MV-4-11 (cell line): ENCODE measurements around the gene MAPK1.
"Not testable (repeated sequence)": the region's sequence is repeated elsewhere in the genome, so short reads cannot be mapped to it uniquely, and the experiment has no call there.

Source experiments
- DNase-seq: peaks from one replicate; lab custom pipeline; 2025; lab: John Stamatoyannopoulos, UW

MAPK1 gene

GRCh38 chr22:21845558-21846453 is 21.6 kb downstream of the MAPK1 start:
- DNase-seq, result no peak

DNA sequence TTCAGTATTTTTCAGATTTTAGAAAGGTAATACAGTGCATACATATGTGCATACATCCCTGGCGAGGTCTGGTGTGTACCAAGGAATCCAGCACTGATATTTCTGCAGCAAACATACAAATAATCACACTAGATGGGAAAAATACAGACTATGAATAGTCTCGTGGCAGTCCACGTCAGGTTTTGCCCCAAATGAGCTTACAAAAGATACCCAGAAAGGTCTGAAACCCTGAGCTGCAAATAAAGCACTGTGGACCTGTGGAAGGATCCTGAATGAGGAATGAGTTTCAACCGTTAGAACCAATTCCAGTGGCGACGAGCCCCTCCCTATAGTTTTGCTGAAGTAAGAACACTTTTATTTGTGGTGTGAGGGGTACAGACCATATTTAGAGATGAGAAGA is 24.5 kb downstream of the MAPK1 start:
- DNase-seq, result no peak

DNA sequence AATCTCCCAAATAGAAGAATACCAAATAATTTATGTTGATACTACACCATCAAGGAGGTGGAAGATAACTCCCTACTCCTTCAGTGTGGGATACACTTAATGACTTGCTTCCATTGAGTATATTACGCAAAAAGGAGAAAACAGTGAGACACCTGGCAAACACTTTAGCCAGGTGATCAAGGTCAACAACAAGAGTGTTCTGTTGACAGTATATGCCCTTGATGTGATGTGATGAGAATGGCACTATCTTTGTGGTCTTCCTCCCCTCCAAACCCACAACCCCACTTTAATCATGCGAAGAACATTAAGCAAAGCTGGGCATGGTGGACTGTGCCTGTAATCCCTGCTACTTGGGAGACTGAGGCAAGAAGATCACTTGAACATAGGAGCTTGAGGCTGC is 26.0 kb downstream of the MAPK1 start:
- DNase-seq, result no peak

- no peak for DNase-seq
Observed at GRCh38 chr22:21840236-21840823, 27.1 kb downstream of the MAPK1 start.

DNA sequence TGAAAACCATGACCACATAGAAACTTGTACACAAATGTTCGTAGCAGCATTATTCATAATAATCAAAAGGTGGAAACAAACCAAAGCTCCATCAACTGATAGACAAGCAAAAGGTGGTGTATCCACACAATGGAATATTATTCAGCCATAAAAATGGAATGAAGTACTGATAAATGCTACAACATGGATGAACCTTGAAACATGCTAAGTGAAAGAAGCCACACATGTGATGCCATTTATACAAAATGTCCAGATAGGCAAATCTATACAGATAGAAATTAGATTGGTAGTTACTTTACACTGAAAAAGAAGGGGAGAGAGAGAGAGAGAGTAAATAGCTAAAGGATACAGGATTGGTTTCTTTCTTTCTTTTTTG is 27.7 kb downstream of the MAPK1 start:
- DNase-seq, result no peak

DNA sequence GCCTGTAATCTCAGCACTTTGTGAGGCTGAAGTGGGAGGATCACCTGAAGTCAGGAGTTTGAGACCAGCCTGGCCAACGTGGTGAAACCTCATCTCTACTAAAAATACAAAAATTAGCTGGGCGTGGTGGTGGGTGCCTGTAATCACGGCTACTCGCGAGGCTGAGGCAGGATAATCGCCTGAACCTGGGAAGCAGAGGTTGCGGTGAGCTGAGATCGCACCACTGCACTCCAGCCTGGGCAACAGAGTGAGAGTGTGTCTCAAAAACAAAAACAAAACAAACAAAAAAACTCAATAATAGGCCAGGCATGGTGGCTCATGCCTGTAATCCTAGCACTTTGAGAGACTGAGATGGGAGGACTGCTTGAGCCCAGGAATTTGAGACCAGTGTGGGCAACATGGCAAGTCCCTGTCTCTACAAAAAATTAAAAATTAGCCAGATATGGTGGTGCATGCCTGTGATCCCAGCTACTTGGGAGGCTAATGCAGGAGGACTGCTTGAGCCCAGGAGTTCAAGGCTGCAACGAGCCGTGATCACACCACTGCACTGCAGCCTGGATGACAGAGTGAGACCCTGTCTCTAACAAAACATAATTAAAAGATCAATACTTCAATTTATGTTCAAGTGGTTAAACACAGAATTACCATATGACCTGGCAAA is 28.2 kb downstream of the MAPK1 start:
- DNase-seq, result not testable (repeated sequence)

DNA sequence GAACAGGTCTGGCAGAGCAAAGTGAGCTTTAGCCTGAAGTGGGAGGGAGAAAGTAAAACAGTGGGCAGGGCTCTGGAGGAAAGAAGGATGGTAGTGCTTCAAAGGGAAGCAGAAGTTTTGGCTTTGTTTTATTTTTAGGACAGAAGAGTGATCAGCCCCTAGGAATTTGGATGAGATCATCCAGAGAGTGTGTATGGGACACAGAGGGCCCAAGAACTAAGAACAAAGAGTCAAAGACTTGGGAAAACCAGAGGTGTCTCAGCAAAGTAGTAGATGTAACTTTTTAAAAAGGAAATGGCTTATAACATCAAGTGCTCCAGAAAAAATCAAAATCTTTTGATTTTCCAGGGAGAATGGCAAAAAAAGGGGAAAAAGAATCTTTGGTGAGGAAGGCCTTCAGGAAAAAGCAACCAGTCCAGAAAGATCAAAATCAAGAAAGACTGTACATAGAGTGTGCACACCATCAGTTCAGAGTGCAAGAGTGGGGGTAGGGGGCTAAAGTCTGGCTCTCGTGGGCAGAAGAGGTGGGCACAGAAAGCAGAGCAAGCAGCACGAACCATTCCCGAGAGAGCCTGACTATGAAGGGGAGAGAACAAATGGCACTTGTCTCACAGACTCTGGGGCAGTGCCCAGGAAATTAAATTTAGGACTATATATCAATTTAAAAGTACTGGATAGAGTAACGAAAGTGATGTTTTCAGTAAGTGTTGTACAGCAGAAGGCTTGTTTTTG is 30.0 kb downstream of the MAPK1 start:
- no peak for DNase-seq

DNA sequence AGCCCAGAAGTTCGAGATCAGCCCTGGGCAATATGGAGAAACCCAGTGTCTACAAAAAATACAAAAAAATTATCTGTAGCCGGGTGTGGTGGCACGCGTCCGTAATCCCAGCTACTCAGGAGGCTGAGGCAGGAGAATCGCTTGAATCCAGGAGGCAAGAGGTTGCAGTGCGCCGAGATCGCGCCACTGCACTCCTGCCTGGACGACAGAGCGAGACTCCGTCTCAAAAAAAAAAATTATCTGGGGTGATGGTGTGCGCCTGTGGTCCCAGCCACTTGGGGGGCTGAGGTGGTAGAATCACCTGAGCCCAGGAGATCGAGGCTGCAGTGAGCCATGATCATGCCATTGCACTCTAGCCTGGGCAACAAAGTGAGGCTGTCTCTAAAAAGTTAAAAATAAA is 31.0 kb downstream of the MAPK1 start:
- not testable (repeated sequence) for DNase-seq

DNA sequence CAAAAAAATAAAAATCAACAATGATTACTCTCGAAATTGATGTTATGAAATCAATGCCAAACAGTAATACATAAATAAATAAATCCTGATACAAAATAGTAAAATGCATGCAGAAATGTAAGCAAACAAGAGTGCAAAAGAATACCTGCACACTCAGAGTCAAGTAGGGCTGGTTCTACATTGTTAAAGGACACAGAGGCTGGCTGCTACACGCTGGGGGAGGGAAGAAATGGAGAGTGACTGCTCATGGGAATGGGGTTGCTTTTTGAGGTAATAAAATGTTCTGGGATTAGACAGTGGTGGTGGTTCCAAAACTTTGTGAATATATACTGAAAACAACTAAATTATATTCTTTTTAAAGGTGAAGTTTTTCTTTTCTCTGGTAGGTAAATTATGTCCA is 32.1 kb downstream of the MAPK1 start:
- DNase-seq, result no peak

GRCh38 chr22:21834869-21835268 is 32.6 kb downstream of the MAPK1 start:
- no peak for DNase-seq

DNA sequence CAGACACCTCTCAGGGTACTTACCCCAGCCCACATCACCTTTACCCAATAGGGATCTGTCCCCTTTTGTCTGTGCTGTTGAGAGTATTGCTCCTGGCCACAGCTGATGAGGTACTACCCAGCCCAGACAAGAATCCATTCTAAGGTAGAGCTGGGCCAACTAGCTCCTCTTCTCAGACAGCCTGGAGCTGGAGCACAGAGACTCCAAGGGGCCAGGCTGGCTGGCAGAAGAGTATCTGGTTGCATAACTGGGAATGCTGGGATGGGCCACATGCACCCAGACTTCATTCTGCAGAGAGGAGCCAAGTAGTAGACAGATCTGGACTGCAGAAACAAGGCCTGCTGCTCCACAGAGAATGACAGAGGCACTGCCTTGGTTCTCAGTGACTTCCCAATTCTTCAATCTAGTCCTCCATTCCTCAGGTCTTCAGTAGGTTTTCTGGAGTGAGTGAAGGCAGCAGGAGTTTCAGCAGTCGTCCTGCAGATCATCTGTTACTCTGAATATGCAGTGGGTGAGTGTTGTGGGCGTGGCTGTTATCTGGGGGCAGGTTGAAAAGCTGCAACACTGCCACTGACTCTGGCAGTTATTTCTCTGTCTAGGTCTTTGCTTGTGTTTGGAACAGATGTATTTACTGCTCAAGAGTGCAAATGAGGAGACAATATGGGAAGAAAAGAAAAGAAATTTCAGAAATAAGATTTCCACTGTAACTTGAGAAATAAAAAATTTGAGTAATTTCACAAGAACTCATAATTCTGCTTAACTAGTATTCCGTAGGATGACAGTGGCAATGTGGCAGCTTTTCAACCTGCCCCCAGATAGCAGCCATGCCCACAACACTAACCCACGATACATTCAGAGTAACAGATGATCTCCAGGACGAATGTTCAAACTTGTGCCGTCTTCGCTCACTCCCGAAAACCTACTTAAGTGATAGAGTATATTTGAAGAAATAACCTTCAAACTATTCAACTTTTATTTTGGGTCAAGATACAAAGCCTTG is 34.9 kb downstream of the MAPK1 start:
- no peak for DNase-seq

DNA sequence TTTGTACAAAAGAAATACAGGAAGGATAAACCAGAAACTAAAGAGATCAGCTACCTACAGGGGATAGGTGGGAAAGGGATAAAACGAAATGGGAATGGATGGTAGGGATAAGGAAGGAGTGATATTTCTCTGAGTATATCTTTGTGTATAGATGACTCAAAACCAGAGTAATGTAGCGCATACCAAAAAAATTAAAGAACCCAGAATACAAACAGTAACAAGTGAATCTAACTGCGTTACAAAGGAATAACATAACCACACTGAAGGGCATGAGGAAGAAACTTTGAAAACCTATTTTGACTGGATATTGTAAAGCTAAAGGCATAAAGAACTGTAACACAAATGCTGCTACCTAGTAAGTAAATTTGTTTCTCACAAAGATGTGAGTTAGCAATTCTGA is 37.9 kb downstream of the MAPK1 start:
- no peak for DNase-seq

- DNase-seq, result no peak
Observed at GRCh38 chr22:21828268-21828638, 39.2 kb downstream of the MAPK1 start.

GRCh38 chr22:21827628-21828267 is 39.7 kb downstream of the MAPK1 start:
- no peak for DNase-seq

- no peak for DNase-seq
Observed at GRCh38 chr22:21826204-21826603, 41.2 kb downstream of the MAPK1 start.

GRCh38 chr22:21824962-21825361 is 42.5 kb downstream of the MAPK1 start:
- DNase-seq, result not testable (repeated sequence)

DNA sequence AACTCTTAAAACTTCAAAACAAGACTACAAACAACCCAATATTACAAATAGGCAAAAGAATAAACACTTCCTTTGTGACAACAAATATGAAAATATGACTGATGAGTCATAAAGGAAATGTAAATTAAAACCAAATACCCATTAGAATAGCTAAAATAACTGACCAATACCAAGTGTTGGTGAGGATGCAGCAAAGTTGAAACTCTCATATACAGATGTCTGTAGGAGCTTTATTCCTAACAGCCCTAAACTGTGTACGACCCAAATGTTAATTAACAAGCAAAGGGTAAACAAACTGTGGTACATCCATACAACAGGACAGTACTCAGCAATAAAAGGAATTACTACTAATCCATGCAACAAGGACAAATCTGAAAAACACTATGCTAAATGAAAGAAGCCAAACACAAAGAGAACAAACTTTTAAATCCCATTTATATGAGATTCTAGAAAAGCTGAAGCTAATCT is 43.0 kb downstream of the MAPK1 start:
- DNase-seq, result no peak

DNA sequence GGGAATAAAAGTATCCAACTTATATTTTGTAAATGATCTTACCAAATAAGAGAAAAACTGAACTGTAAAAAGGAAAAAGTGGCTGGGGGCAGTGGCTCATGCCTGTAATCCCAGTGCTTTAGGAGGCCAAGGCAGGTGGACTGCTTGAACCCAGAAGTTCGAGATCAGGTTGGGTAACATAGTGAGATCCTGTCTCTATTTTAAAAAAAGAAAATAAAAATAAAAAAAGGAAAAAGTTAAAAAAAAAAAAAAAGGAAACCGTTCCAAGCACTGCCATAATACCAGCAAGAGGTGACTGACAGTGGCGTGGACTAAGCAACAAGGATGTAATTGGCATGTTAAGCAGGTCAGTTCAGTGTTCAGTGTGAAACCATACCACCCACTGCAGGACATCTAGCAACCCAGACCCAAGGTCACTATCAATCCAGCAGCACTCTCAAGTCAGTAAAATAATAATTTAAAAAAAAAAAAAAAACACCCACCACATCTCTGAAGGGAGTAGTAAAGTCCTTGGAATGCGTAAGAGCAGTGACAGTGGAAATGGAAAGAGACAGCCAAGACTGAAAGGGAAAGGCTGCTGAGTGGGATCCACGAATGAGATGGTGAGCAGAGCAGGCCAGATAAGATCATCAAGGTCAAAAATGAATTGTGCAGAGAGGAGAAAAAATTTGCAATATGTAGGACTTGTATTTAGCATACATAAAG is 43.6 kb downstream of the MAPK1 start:
- no peak for DNase-seq

DNA sequence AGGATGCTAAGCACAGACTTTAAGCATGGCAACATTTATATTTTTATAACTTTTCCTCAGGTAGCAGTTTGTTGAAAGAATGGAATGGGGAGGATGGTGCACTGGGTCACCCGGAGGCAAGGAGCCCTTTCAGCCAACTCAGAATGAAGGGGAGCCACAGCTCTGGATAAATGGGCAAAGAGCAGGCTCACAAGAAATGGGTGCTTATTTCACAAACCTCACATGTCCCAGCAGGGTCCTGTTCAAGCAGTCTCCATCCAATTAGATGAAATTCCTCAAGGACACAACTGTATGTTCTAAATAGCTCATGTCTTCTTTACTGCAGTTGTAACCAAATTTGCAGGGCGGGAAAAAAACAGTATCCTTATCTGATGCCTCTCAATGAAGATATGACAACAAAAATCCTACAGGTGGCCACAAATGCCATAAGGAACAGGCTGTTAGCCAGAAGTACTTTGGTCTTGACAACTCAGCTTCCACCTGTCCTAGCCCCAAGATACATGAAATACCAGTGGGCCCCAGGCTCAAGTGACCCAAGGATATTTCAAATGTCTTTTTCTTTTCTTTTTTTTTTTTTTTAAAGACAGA is 48.2 kb downstream of the MAPK1 start:
- no peak for DNase-seq
